Kidney epithelial cell (primary cell): ENCODE results near the gene RAF1. TPM values are rescaled to one million over a fixed set of nuclear protein-coding genes. Genes with fewer than 3 reads are reported as not detected.

Source experiments
- DNase-seq: peaks from one replicate; pipeline ENCODE4 v3.0.0-alpha.2; 2010; ENCODE audit warnings: low read depth
- H3K27me3 ChIP-seq: 2 replicates; pipeline ENCODE4 v1.6.0; 2011; ENCODE audit warnings: low read length; ENCODE audit not compliant: control insufficient read depth, insufficient read depth
- H3K36me3 ChIP-seq: 2 replicates; pipeline ENCODE4 v1.5.1; 2011; ENCODE audit warnings: low read length; ENCODE audit not compliant: control insufficient read depth, insufficient read depth
- H3K4me3 ChIP-seq: 2 replicates; pipeline ENCODE4 v1.5.1; 2011; ENCODE audit warnings: low read depth, mild to moderate bottlenecking, control low read depth, low read length
- CTCF ChIP-seq: IDR thresholded peaks from 2 replicates; pipeline ENCODE4 v1.5.1; 2011; ENCODE audit warnings: mild to moderate bottlenecking, moderate library complexity, low read length, control low read depth, inconsistent platforms; ENCODE audit not compliant: insufficient read depth, poor library complexity, severe bottlenecking
- total RNA-seq: library from RNA; depleted of rRNA; stranded (reverse); fragments of >200 nt; gene quantifications from 2 replicates; pipeline ENCODE4 v1.2.3, GENCODE V29; 2015

Gene RAF1
- total RNA-seq, 1 donor from 2014 or later, result 56.9 TPM

DNA sequence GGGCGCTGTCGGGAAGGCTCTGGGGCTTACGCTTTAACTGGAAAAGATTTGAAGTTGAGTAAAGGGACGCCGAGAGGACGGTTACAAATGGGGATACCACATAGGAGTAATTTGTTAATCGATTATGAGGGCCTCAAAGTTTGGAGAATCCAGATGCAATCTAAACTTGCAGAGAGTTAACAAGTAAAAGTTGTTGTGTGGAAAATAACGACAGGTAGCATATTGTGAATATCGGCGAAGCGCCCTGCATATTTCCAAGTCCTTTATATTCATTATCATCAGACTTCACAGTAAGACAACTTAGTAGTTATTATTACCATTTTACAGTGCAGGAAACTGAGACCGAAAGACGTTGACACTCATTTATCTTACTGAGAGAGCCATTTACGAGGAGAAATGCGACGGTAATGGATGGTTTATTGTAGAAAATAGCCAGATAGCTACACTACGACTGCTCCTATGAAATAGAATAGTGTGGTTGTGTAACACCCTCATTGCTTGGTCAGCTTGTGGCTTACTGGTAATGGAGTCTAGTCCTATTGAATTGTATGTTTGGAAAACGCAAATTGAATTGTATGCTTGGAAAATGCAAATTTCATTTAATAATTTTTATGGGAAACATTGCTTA lies 106.3 kb downstream of the RAF1 start:
- Histone ChIP-seq H3K27me3 (no peaks in the 10 kb centered on the region), H3K4me3 (peak overlapping the region; percentile 96), H3K36me3 (no peaks in the 10 kb centered on the region)
- no peak for DNase-seq
- TF ChIP-seq CTCF, result no peak

DNA sequence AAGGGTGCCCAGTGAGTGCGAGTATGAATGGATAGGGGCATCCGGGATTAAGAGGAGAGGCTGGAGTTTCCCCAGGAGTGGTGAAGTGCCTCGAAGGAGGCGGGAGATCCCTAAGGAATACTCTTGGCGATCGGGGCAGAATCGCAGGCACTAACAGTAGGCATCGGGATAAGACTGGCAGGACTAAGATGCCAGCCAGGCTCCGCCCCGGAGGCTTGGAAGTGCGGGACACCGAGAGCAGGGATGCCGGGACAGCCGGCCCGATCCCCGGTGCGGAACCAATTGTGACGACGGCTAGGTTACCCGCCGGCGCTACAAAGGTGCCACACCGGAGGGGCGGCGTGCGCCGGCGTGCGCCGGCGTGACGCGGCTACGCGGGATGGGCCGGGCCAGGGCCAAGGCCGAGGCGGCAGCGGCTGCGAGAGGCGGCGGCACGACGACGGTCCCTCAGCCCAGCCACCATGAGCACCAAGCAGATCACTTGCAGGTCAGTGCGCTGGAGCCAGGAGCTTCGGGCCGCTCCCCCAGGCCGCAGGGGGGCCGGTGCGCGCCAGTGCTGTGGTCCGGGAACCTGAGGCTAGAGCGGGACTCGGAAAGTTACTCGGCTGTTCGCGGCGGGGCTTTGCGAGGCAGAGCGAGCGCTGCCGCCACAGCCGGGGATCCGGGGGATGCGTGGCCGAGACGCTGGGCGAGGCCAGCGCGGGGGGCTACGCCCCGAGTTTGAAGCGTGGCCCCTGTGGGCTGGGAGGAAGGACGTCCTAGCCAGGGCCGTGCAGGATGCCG lies 107.0 kb downstream of the RAF1 start, which contains the start of gene MKRN2:
TSS of gene MKRN2 (plus strand) at position 398 of the 783 bp plus-strand sequence. CDS start at position 462, 64 bp downstream.
- peak within 1 kb of the TSS; percentile 96 for H3K4me3 ChIP-seq
- H3K27me3 ChIP-seq, result no peaks in the 10 kb centered on the region
- no peak for TF ChIP-seq CTCF
- H3K36me3 ChIP-seq, result no peaks in the 10 kb centered on the region
- DNase-seq, result peak; percentile 37

GRCh38 chr3:12556314-12556689 lies 107.6 kb downstream of the RAF1 start:
- Histone ChIP-seq H3K4me3 (peak overlapping the region; percentile 96), H3K27me3 (no peaks in the 10 kb centered on the region), H3K36me3 (no peaks in the 10 kb centered on the region)
- DNase-seq, result no peak
- no peak for TF ChIP-seq CTCF

- no peak for TF ChIP-seq CTCF
- Histone ChIP-seq H3K36me3 (no peaks in the 10 kb centered on the region), H3K27me3 (no peaks in the 10 kb centered on the region), H3K4me3 (peak overlapping the region; percentile 56)
- no peak for DNase-seq
These were observed 110.0 kb downstream of the RAF1 start for GRCh38 chr3:12553921-12554391.

DNA sequence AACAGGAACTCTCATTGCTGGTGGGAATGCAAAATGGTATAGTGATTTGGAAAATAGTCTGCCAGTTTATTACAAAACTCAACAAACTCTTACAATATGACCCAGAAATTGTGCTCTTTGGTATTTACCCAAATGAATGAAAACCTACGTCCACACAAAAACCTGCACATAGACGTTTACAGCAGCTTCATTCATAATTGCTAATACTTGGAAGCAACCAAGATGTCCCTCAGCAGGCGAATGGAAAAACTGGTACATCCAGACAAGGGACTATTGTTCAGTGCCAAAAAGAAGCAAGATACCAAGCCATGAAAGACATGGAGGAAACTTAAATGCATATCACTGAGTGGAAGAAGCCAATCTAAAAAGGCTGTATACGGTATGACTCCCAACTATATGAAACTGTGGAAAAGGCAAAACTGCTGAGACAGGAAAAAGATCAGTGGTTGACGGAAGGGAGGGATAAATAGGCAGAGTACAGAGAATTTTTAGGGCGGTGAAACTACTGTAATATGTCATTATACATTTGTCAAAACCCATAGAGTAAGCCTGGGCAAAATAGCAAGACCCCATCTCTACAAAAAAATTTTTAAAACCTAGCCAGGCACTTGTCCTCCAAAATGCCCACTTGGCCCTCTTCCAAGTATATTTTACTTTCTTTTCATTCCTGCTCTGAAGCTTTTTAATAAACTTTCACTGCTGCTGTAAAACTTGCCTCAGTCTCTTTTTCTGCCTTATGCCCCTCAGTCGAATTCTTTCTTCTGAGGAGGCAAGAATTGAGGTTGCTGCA lies 113.8 kb downstream of the RAF1 start:
- no peak for TF ChIP-seq CTCF
- no peaks in the 10 kb centered on the region for H3K36me3 ChIP-seq
- H3K4me3 ChIP-seq, result no peak overlapping the region
- no peaks in the 10 kb centered on the region for H3K27me3 ChIP-seq
- no peak for DNase-seq
